ENCODE data around the gene NEB. TPM values are rescaled to one million over a fixed set of nuclear protein-coding genes. Genes with fewer than 3 reads are reported as not detected.
"Not testable (repeated sequence)": the region's sequence is repeated elsewhere in the genome, so short reads cannot be mapped to it uniquely, and the experiment has no call there.

Gene NEB
- total RNA-seq, 1 donor from 2014 or later = 0.83 TPM

- TF ChIP-seq CTCF (IDR thresholded peaks at IDR 0.05) = no peak
- DNase-seq (no peak), ATAC-seq (no peak)
- Histone ChIP-seq H3K27me3 (ENCODE audit: low read depth) (no peaks in the 10 kb centered on the region), H3K4me3 (no peak overlapping the region), H3K36me3 (no peaks in the 10 kb centered on the region), H3K4me1 (no peaks in the 10 kb centered on the region), H3K9me3 (no peaks in the 10 kb centered on the region), H3K27ac (no peak overlapping the region)
- intact Hi-C loops (cut with DNase I) = no loop called here
Measured at GRCh38 chr2:151753540-151753939, 19.3 kb upstream of the NEB start.

GRCh38 chr2:151745261-151745660 is 11.0 kb upstream of the NEB start:
- H3K4me3 ChIP-seq; ATAC-seq; H3K27me3 ChIP-seq (ENCODE audit: low read depth); H3K27ac ChIP-seq; intact Hi-C loops (cut with DNase I); H3K36me3 ChIP-seq; H3K4me1 ChIP-seq; H3K9me3 ChIP-seq; DNase-seq: not testable (repeated sequence)

GRCh38 chr2:151730262-151730975 is 3.9 kb downstream of the NEB start:
- no peak for ATAC-seq
- H3K27ac ChIP-seq = no peak overlapping the region
- no peaks in the 10 kb centered on the region for H3K36me3 ChIP-seq
- no peak for TF ChIP-seq CTCF (IDR thresholded peaks at IDR 0.05)
- H3K4me1 ChIP-seq = no peaks in the 10 kb centered on the region
- H3K27me3 ChIP-seq (ENCODE audit: low read depth) = no peaks in the 10 kb centered on the region
- intact Hi-C loops (cut with DNase I) = no loop called here
- DNase-seq = no peak
- no peak overlapping the region for H3K4me3 ChIP-seq
- no peaks in the 10 kb centered on the region for H3K9me3 ChIP-seq

GRCh38 chr2:151729837-151730236 is 4.4 kb downstream of the NEB start:
- H3K27me3 ChIP-seq (ENCODE audit: low read depth) = no peaks in the 10 kb centered on the region
- intact Hi-C loops (cut with DNase I) = no loop called here
- H3K27ac ChIP-seq = no peak overlapping the region
- DNase-seq (no peak), ATAC-seq (no peak)
- H3K4me3 ChIP-seq = no peak overlapping the region
- no peaks in the 10 kb centered on the region for H3K36me3 ChIP-seq
- no peaks in the 10 kb centered on the region for H3K4me1 ChIP-seq
- H3K9me3 ChIP-seq = no peaks in the 10 kb centered on the region
- no peak for TF ChIP-seq CTCF (IDR thresholded peaks at IDR 0.05)

GRCh38 chr2:151729415-151729811 is 4.9 kb downstream of the NEB start:
- no peaks in the 10 kb centered on the region for H3K27me3 ChIP-seq (ENCODE audit: low read depth)
- no peak overlapping the region for H3K27ac ChIP-seq
- no peak overlapping the region for H3K4me3 ChIP-seq
- no peak for TF ChIP-seq CTCF (IDR thresholded peaks at IDR 0.05)
- no peaks in the 10 kb centered on the region for H3K4me1 ChIP-seq
- H3K36me3 ChIP-seq = no peaks in the 10 kb centered on the region
- no peaks in the 10 kb centered on the region for H3K9me3 ChIP-seq
- ATAC-seq = no peak
- intact Hi-C loops (cut with DNase I) = no loop called here
- no peak for DNase-seq

GRCh38 chr2:151728804-151729414 is 5.4 kb downstream of the NEB start:
- H3K27me3 ChIP-seq (ENCODE audit: low read depth) = no peaks in the 10 kb centered on the region
- no peak overlapping the region for H3K27ac ChIP-seq
- no peak for TF ChIP-seq CTCF (IDR thresholded peaks at IDR 0.05)
- ATAC-seq (no peak), DNase-seq (no peak)
- intact Hi-C loops (cut with DNase I) = no loop called here
- no peaks in the 10 kb centered on the region for H3K36me3 ChIP-seq
- H3K4me1 ChIP-seq = no peaks in the 10 kb centered on the region
- H3K9me3 ChIP-seq = no peaks in the 10 kb centered on the region
- H3K4me3 ChIP-seq = no peak overlapping the region

Measured in lower lobe of right lung (tissue), 2 donors.